ENCODE data around the gene VAC14.

Gene VAC14

DNA sequence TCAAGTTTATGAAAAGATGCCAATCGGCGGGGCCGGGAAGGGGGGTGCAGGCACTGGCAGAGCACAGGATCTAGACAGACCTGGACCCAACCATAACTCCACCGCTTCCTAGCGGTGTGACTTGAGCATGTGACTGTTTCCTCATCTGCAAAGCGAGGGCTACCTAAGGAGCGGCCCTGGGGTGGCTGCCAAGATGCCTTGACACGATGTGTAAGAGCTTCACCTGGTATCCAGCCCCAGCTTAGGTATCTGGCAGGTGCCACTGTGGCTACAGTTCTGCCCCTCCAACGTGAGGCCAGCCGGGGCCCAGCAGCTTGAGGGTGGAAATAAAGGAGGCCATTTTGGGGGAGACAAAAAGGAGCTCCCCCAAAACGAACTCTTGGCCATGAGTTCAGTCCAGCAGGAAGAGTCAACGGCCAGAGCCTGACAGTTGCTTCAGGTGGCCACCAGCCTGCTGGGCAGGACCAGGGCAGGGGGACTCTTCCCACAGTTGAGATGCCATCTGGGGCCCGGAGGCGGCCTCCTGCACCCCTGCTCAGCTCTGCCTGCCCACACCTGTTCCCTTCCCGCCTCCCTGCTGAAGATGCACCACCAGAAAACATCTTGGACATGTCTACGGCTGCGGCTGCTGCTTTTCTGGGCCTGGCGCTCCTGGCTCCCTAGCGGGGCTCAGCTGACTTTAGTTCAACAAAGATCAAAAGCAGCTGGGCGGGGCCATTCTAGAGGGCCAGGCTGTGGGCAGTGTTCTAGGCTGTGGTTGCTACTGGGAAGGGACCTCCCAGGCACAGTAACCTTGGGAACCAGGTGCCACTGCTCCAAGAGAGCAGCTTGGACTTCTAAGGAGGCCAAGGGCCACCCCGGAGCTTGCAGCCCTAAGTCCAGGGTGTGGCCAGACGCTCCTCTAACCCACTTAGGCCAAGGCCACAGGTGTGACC lies 111.7 kb downstream of the VAC14 start:
- no peak for DNase-seq

DNA sequence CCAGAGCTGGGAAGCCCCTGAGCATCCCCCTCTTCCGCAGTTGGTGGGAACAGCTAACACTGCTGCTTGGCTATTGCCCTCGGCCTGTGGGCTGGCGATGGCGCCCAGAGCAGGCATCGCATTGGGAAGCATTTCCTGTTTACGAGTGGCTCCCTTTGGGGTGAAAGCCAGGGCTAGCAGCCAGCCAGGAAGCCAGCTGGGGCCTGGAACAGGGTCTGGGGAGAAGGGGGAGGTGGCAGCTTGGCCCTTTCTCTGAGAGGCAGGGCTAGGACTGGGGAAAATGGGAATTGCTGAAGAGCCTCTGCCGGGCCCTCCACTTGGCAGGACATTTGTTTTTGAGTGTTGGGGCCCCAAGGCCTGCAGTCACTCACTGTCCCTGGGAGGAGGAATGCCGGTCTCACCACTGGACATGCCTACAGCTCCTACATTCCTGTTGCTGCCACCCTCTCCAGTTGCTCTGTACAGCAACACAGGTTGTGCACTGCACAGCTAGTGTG lies 112.7 kb downstream of the VAC14 start:
- peak; percentile 25 to 62 for DNase-seq

DNA sequence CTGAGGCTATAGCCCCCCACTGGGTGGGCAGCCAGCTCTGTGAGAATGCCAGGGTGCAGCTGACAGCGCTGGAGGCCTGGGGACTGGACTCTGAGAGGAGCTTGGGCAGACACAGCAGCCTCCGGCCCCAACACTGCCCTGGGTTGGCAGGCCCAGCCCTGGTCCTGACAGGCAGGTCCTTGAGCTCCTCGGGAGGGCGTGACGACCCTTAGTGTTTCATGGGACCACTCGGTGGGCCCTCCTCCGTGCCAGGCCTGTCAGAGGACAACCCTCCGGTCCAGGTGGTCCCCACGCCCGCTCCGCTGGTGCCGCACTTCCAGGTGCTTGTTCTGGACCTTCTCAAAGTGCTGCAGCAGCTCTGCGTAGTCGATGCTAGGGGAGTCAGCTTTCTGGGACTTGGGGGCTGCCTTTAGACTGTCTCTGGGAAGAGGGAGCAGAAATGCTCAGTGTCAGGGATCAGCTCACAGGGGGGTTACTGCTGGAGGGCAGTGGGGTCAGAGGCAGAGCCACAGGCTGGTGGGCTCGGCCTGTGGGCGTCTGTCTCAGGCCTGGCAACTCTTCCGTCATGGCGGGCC lies 113.2 kb downstream of the VAC14 start:
- no peak for DNase-seq

DNA sequence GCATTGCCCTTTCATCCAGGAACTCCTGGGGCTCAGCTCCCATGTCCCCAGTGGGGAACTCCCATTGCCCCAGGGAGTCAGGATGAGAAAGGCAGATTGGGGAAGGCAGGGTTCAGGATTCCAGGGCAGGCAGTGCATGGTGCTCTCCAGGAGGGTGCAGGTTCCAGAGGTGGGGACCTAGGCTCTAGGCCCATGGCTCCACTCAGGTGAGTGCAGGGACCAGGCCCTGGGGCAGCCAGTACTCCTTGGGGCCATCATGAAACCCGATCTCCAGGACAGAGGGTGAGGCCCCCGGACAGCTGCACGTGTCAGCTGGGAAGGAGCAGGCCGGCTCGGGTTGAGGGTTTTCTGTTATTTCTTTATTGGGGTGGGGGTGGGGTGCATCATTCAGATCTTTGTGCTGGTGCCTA lies 113.9 kb downstream of the VAC14 start:
- DNase-seq: no peak

DNA sequence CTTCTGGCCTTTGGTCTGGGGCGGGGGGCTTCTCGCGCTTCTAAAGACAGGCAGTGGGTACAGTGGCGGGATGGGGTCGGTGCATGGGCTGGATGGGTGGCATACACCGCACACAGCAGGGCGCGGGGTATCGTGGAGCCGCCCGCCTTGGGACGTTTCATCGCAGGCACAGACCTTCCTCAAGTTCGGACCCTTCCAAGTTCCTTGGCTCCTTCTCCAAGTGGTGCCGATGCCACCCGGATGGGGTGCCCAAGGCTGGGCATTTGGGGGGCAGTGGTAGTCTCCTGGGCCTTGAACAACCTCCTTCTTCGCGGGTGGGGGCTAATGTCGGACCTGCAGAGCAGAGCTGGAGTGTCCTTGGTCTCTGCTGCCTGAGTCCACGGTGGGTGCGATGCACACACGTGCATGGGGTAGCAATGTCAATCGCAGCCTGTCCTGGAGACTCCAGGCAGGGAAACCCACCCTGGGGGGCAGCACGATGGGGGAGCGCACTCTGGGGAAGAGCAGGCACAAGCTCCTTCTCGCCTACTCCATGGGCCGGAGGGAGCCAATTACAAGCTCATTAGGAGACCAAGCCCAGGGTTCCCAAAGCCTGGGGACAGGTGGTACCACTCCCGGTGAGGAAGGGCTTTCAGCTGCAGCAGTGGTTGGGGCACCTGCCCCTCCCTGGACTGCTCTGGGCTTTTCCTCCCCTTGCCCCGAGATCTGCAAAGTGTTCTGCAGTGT lies 114.4 kb downstream of the VAC14 start:
- DNase-seq: no peak

DNA sequence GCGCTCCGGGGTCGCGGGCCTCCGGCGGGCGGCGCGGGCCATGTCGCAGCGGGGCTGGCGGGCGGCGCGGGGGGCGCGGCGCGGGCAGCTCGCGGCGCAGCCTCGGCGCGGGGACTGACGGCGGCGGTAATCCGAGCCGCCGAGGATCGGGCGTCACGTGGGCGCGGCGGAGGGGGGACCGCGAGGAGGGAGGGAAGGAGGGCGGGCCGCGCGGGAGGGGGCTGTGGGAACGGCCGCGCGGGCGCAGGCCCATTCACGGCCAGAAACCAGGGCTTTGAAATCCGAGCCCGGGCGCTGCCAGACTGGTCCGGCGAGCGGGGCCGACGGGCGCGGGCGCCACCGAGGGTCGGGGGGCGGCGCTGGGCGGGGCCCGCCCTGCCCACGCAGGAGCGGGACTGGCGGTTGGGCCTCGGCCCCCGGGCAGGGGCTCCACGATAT lies 115.0 kb downstream of the VAC14 start, which contains the start of gene MTSS2:
Gene MTSS2, minus strand, starts transcription at position 116 of the 438 bp plus-strand sequence. CDS start 262 bp downstream, outside the sequence.
- DNase-seq: peak in 1 of 2 experiments; percentile 74

DNA sequence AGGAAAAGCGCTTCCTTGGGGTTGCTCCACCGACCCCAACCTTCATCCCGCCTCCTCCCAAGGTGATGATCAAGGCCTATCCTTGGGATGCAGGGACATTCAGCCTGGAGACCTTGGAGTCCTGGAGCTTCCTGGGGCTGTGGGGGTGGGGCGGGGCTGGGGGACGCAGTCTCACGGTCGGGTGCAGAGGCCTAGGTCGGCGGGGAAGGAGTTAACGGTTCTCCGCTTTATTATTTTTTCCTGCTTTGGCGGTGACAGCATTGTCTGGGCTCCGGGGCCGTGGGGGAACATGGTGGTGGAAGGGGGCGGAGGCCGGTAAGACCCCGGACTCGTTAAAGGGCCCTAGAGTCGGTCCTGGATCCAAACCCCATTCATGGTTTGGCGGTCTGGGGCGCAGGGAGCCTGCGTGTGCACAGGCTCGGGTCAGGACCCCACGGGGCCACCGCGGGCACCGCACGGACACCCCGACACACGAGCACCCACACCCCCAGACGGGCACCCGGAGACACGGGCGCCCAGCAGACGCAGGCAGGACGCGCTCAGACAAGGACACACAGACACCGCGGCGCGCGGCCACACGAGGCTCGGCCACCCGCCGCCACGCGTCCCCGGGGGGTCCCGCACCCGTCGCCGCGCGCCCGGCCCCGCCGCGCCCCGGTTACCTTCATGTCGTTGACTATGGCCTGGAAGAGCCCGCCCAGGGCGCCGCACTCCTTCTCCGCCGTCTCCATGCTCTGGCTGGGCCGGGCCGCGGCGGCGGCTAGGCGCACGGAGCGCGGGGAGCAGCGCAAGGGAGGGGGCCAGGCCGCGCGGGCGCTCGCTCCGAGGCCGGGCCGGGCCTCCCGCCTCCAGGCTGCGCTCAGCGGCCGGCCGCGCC lies 115.7 kb downstream of the VAC14 start:
- no peak for DNase-seq

DNA sequence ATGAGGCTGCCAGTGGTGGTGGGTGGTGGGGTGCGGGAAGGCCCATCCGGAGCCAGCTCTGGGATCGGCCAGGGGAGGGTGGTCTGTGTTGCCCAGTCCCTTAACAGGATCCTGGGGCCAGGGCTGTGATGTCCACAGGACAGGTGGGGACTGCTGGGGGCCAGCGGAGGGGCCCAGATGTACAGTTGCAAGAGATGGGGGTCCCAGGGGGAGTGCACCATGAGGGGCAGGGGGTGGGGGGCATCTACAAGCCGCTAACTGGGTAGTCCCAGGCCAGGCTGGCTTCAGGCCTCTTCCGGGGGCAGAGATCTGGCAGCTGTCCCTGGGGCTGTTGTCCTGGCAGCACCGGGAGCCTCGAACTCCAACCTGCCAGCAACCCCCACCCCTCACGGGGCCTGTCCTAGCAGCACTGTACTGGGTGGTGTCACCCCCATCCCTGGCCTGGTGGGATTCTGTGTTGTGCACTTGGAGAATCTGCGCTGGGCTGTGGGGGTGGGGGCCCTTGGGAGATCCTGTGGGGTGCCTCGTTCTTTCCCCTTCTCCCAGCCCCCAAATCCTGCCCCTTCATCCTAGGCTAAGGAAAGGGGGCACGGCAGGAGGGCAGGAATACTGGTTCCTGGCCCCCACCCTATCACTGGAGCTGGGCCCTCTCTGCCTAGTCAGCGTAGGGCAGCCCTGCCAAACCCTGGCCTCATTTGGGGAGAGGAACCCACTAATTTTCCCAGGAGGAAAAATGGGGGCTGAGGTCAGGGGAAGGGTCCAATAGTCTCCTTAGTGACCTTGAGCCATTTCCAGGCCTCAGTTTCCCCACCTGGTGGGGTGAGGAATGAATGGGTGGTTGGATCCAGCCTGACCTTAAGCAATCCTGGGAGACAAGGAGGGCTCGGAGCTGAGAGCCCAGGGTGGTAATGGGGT lies 116.6 kb downstream of the VAC14 start:
- DNase-seq: peak in 1 of 2 experiments; percentile 8

DNA sequence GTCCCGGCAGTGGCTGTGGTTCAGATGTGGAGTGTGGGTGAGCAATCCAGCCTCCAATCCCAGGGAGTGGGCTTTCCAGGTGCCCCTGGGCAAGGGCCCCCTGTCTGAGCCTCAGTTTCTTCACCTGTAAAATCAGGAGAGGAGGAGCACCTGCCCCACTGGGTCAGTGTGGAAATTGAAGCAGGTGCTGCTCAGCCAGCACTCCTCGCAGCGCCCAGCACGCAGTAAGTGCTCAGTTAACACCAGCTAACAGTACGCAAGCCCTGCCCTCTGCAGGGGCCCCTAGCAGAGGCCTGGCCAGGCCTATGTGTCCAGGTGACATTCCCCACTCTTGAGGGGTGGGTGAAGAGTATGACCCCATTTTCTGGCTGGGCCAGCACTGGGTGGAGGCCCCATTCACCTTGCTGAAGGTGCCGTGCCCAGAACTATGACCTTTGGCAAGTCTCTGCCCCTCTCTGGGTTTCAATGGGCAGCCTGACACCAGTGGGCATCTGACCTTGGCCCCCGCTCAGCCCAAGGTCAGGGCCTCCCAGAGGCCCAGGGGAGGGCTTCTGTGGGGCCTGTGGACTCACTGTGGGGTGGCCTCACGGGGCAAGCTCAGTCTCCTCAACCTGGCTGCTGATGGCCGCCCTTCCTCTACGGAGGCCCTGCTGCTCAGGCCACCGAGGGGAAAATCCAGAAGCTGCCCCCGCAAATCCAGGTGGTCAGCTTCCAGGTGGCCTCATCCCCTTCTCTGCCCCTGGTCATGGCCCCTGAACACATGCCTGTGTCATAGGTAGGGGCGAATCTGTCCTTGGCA lies 117.6 kb downstream of the VAC14 start:
- DNase-seq: no peak

DNA sequence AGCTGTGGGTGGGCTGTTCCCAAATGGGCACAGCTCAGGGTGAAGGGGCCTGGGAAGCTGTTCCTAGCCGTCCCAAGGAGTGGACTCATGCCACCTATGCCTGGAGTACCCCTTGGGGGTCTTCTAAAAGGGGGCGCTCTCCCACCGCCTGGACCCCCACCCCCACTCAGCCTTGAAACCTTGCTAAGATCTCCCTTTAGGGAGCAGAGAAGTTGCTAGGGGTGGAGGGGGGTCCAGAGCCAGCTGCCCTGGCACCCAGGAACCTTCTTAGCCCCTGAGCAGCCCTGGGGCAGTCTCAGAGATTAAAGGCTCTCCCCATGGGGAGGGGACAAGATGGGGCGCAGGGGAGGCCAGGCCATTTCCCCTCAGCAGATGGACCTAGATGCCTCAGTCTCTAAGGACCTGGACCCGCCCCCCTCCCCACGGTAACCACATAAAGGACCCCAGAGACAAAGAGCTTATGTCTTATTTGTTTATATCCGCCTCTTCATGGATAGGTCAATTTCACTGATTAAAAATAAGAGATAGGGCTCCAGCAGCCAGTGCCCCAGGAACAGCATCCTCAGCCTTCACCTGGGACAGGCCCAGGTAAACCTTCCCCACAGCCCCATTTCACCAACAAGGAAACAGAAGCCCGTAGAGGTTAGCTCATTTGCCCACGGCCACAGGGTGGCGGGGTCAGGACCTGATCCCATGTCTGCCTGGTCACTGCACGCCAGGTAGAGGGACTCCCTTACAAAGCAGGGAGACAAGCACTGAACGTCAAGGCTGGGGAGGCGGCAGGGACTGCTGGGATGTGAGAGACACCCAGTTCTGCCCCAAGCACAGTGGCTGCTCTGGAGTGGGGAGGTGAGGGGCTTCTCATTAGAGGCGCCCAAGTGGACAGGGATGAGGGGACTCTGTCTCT lies 118.5 kb downstream of the VAC14 start:
- no peak for DNase-seq

DNA sequence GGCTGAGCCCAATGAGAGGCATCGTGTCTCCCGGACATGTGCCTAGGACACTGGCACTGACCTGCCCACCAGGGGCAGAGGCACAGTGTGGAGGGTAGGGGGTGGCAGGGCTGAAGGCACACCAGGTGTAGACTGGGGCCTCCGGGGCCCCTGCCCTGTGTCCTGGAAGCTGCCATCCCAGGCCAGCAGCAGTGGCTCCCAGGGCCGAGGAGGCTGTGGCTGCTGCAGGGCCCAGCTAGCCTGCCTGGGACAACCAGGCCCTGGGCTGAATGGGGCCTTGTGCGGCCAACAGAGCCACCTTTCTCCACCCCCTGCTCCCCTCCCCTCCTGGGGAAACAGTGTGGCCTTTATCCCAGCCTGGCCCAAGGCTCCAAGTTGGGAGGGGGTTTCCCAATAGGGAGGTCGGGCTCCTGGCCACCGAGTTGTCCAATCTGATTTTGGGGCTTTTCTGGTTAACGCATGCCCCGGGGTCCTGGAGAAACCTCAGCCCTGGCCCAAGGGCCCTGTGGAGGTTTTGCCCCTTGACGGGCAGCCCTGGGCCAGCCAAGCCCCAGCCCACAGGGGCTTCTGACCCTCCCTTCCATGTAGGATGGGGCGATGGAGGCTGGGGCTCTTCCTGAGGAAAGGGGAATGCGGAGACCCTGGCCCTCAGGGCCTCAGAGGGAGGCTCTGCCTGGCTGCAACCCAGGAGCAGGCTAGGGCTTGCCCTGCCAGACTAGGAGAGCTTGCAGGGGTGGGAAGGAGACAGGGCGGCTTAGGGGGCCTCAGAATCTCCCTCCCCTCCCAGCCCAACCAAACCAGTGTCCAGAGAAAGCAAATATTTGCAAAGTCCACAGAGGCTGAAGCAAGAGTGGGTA lies 119.3 kb downstream of the VAC14 start:
- no peak for DNase-seq

DNA sequence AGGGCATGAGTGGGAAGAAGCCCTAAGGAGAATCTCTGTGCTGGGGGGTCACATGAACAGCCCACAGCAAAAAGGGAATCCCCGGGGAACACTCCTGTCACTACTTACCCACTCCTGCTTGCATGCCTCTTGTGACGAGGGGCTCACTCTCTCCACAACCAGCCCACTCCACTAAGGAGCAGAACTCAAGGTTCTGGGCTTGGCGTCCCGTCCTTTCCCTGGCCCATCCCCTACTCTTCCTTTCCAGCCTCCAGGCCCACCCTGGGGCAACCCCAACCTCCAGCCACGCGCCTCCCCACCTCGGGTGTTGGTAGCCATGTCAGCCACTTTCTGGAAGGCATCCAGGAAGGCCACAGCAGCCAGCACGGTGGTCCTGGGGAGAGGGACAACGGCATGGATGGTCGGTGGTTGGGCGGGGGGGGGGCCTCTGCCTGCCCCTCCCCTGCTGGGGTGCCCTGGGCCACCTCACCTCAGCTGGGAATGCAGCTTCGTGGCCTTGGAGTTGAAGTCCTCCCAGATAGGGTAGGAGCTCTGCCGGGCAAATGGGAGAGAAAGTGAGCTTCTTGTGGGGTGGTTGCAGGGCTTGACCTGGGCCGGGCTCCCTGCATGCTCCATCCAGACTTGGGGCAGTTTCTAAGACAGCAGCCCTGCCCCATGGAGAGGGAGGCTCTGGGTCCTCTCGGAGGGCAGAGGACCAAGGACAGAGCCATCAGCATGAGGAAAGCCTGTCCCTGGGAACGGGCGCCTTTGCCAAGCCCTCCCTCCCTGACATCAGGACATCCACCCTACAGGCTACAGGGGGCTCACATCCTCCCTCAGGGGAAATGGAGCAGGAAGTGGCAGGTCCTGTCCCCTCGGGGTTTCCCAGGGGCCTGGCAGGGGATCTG lies 120.2 kb downstream of the VAC14 start:
- no peak for DNase-seq

DNA sequence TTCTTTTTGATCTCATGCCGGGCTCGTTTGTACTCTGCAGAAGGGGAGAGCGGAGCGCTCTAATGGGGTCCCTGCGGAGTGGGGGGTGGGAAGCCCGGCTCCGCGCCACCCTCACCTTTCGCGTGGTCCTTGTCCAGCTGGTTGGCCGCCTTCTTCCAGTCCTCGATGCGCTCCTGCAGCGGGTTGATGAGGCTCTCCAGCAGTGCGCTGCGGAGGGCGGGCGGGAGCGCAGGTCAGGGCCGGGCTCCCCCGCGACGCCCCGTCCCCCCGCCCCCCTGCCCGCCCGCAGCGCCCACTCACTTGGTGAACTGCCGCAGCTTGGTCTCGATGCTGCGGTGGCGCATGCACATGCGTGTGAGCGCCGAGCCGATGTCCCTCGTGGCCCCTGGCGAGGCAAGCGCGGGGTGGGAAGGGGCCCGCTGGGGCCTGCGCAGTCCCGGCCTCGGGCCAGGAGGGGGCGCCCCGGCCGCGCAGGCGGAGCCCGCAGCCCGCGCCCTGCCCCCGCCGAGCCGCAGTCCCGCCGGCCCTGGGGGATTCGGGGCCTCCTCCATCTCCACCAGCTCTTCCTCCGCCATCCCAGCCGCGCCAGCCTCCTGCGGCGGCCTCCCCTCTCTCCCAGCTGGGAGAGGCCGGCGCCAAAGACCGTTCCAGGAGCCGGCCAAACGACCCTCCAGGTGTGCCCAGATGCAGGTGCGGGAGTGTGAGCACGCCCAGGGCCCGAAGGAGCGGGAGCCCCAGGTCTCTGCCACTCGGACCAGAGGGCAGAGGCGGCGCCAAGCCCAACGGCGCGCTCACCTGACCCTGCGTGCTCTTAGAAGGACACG lies 121.1 kb downstream of the VAC14 start:
- DNase-seq: no peak

DNA sequence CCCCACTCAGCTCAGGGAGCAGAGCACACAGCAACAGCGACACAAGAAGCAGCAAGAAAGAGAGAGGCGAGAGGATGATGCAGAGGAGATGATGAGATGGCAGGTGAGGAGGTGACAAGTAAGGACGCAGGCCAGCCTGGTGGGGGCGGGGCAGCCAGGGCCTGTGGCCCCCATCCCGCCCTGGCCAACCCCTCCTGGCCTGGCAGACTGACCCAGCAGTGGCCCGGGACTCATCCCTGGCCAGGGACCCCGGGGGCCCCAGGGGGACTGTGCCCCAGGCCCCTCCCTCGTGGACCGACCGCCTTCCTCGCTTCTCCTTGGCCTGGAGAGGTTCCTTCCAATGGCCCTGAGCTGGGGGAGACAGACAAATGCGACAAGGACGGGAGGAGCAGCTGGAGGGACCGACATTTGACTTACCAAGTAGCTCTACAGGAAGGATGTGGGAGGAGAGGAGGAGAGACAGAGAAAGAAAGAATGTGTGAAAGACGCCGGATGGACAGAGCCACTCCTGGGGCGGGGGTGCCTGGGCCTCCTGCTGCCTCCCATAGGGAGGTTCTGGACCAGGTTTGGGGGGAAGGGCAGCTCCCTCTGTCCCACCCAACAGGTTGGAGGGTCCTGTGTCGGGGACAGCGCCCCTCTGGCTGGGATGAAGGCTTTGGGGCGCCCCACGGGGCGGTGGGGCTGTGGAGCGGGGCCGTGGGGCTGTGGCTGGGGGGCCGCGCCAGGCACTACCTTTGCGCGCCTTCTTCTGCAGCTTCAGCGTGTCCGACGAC lies 121.9 kb downstream of the VAC14 start:
- no peak for DNase-seq
